Activated B cell treated with CpG ODN at 0.5 μM for 24 hours (primary cell): ENCODE results near the gene GRIN1. TPM values are rescaled to one million over a fixed set of nuclear protein-coding genes. Genes with fewer than 3 reads are reported as not detected.
"Not testable (repeated sequence)": the region's sequence is repeated elsewhere in the genome, so short reads cannot be mapped to it uniquely, and the experiment has no call there.

Source experiments
- ATAC-seq: fragments of 200-7000 bp; cut with Tn5 transposase; one replicate; pipeline ENCODE4 v1.10.0; 2021; ENCODE audit warnings: low read depth, mild to moderate bottlenecking, moderate library complexity
- CTCF ChIA-PET: fragments of 350-600 bp; sonication (Branson Sonifier 250); formaldehyde crosslinking; loops from one replicate; lab custom pipeline; 2021; ENCODE audit warnings: antibody characterized with exemption; lab: Charles Lee
- POLR2A ChIA-PET: fragments of 350-600 bp; sonication (Branson Sonifier 250); formaldehyde crosslinking; loops from one replicate; lab custom pipeline; 2021; ENCODE audit warnings: antibody characterized with exemption; lab: Charles Lee
- DNase-seq: peaks from one replicate; pipeline ENCODE4 v3.0.0; 2022
- H3K27ac Mint-ChIP-seq: one replicate; pipeline ENCODE4 v1.8.0; 2020; ENCODE audit warnings: mixed read lengths
- H3K27me3 Mint-ChIP-seq: one replicate; pipeline ENCODE4 v1.8.0; 2021; ENCODE audit warnings: mixed read lengths
- H3K36me3 Mint-ChIP-seq: one replicate; pipeline ENCODE4 v1.8.0; 2021; ENCODE audit warnings: low read depth, mixed read lengths
- H3K4me1 Mint-ChIP-seq: one replicate; pipeline ENCODE4 v1.8.0; 2021; ENCODE audit warnings: mixed read lengths
- H3K4me3 Mint-ChIP-seq: one replicate; pipeline ENCODE4 v1.8.0; 2020; ENCODE audit warnings: mild to moderate bottlenecking, mixed read lengths
- H3K9me3 Mint-ChIP-seq: one replicate; pipeline ENCODE4 v1.8.0; 2020; ENCODE audit warnings: mixed read lengths
- intact Hi-C: fragments of 100-400 bp; cut with micrococcal nuclease; formaldehyde crosslinking; loops from one replicate; pipeline ENCODE4 v1.15.1; 2024
- total RNA-seq: library from RNA; stranded (reverse); gene quantifications from 2 replicates; pipeline ENCODE4 v1.2.3, GENCODE V29; 2022
- TF ChIP-seq, protein P1 (sequence below): fragments of 200-600 bp; IDR thresholded peaks from one replicate; pipeline ENCODE4 v1.8.0; 2022; ENCODE audit warnings: antibody characterized with exemption, mild to moderate bottlenecking

Gene GRIN1
- total RNA-seq, 1 donor from 2014 or later = 0.22 TPM

DNA sequence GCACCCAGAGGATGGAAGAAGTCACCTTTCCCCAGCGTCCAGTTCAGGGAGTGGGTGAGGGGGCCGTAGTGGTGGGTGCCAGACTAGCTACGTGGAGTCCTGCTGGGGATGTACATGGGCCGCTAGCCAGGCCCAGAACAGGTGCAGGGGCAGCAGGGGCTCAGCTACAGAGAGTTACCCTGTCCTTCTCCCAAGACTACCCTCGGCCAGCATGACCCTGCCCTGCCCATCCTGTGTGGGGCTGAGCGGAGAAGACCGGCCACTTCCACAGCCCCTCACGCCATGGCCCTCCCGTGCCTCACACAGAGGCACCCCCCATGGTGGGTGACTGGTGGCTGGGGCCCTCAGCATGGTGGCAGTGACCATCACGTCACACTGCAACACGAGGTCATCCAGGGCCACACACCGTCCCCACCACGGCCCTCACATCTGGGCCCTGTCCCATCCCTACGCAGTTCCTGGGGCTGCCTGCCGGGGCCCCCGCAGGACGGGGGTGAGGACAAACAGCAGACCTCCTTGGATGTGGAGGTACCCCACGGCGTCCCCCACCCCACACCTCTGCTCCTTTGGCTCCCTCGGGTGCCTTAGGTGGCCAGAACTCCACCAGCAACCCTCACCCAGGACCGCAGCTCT is 23.4 kb upstream of the GRIN1 start:
- Mint-ChIP-seq H3K4me3 (peak overlapping the region; percentile 64), H3K36me3 (peaks cover 11% of the 10 kb centered on the region), H3K9me3 (no peaks in the 10 kb centered on the region), H3K27me3 (no peaks in the 10 kb centered on the region), H3K27ac (no peak overlapping the region), H3K4me1 (peaks cover 26% of the 10 kb centered on the region)
- DNase-seq (no peak), ATAC-seq (no peak)
- CTCF ChIA-PET = interaction anchor here (1.0 to 1.4 kb wide), 2 partner anchors 69 to 111 kb away, joined by 3 to 4 read pairs; partner anchors contain the start of gene RNF224
- TF ChIP-seq, protein P1, sequence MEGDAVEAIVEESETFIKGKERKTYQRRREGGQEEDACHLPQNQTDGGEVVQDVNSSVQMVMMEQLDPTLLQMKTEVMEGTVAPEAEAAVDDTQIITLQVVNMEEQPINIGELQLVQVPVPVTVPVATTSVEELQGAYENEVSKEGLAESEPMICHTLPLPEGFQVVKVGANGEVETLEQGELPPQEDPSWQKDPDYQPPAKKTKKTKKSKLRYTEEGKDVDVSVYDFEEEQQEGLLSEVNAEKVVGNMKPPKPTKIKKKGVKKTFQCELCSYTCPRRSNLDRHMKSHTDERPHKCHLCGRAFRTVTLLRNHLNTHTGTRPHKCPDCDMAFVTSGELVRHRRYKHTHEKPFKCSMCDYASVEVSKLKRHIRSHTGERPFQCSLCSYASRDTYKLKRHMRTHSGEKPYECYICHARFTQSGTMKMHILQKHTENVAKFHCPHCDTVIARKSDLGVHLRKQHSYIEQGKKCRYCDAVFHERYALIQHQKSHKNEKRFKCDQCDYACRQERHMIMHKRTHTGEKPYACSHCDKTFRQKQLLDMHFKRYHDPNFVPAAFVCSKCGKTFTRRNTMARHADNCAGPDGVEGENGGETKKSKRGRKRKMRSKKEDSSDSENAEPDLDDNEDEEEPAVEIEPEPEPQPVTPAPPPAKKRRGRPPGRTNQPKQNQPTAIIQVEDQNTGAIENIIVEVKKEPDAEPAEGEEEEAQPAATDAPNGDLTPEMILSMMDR = no peak
- intact Hi-C loops = no loop called here
- POLR2A ChIA-PET = interaction anchor here (0.6 to 3.6 kb wide), 9 partner anchors 12 to 125 kb away, joined by 3 to 22 read pairs (median 3); partner anchors contain the start of genes MAN1B1, RNF208 and TUBB4B

DNA sequence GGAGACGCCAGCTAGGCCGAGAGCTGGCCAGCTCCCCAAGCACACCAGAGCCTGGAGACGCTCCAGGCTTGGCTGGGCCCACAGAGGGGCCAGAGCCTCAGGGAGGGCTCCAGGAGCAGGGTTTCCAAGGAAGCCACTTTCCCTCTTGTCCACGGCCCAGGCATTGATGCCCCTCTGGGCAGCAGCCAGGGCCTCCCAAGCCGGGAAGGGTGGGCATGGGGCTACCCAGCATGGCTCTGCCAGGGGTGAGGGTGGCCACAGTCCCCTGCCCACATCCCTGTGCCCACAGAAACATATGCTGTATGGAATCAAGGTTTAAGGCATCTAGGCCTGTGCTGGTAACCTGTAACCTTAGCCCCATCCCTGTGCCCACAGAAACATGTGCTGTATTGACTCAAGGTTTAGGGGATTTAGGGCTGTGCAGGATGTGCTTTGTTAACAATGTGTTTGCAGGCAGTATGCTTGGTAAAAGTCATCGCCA is 22.9 kb upstream of the GRIN1 start:
- CTCF ChIA-PET = interaction anchor here (1.0 to 1.4 kb wide), 2 partner anchors 69 to 111 kb away, joined by 3 to 4 read pairs; partner anchors contain the start of gene RNF224
- H3K9me3 Mint-ChIP-seq = no peaks in the 10 kb centered on the region
- intact Hi-C loops = no loop called here
- H3K4me1 Mint-ChIP-seq = peaks cover 32% of the 10 kb centered on the region
- no peak overlapping the region for H3K4me3 Mint-ChIP-seq
- H3K27ac Mint-ChIP-seq = no peak overlapping the region
- TF ChIP-seq, protein P1 = no peak
- ATAC-seq (no peak), DNase-seq (no peak)
- POLR2A ChIA-PET = interaction anchor here (1.2 to 3.6 kb wide), 4 partner anchors 13 to 124 kb away, joined by 10 to 22 read pairs (median 14); partner anchors contain the start of genes MAN1B1, RNF208 and TUBB4B
- H3K36me3 Mint-ChIP-seq = peaks cover 8% of the 10 kb centered on the region
- no peaks in the 10 kb centered on the region for H3K27me3 Mint-ChIP-seq

DNA sequence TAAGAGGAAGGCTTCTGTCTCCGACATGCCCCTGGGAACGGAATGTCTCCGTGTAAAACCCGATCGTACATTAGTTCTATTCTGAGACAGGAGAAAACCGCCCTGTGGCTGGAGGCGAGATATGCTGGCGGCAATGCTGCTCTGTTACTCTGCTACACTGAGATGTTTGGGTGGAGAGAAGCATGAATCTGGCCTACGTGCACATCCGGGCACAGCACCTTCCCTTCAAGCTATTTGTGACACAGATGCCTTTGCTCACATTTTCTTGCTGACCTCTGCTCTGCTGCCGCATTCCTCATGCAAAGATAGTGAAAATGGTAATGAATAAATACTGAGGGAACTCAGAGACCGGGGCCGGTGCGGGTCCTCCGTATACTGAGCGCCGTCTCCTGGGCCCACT is 22.2 kb upstream of the GRIN1 start:
- DNase-seq = no peak
- ChIA-PET CTCF (interaction anchor here (2.4 kb wide), 1 partner anchor 110 kb away, joined by 11 read pairs; the partner anchor contains the start of gene RNF224), POLR2A (interaction anchor here (2.2 to 3.6 kb wide), 2 partner anchors 124 kb away, joined by 9 to 22 read pairs; partner anchors contain the start of gene TUBB4B)
- intact Hi-C loops = no loop called here
- H3K27ac Mint-ChIP-seq = no peak overlapping the region
- no peak for ATAC-seq
- no peaks in the 10 kb centered on the region for H3K9me3 Mint-ChIP-seq
- TF ChIP-seq, protein P1 = no peak
- H3K36me3 Mint-ChIP-seq = peaks cover 5% of the 10 kb centered on the region
- no peak overlapping the region for H3K4me3 Mint-ChIP-seq
- H3K27me3 Mint-ChIP-seq = no peaks in the 10 kb centered on the region
- peaks cover 35% of the 10 kb centered on the region for H3K4me1 Mint-ChIP-seq

DNA sequence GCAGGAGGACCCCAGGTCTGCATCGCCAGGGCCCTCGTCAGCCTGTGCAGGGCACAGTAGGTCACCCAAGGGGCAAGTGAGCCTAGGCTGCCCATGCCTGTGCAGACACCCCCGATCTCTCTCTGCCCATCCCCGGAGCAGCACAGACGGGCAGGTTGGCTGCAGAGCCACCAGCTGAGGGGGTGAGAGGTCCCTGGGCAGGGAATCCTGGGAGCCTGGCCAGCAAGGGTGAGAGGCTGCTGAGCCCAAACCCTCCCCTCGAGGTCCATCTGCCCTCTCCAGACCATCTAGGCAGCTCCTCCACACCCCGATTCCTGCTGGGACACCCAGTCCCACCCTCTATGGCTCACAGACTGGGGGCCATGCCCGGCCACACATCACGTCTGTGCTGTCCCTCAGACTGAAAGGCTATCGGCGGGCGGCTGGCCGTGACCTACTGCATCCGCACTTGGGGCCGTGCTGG is 21.7 kb upstream of the GRIN1 start:
- TF ChIP-seq, protein P1 = no peak
- Mint-ChIP-seq H3K4me1 (peaks cover 41% of the 10 kb centered on the region), H3K9me3 (no peaks in the 10 kb centered on the region), H3K27me3 (no peaks in the 10 kb centered on the region), H3K4me3 (no peak overlapping the region), H3K36me3 (peaks cover 5% of the 10 kb centered on the region), H3K27ac (no peak overlapping the region)
- intact Hi-C loops = no loop called here
- ChIA-PET CTCF (interaction anchor here (1.6 to 2.4 kb wide), 3 partner anchors 22 to 119 kb away, joined by 5 to 11 read pairs (median 8); partner anchors contain the start of gene RNF224), POLR2A (interaction anchor here (1.6 to 2.2 kb wide), 3 partner anchors 12 to 123 kb away, joined by 3 to 9 read pairs (median 9); partner anchors contain the start of gene TUBB4B)
- ATAC-seq (no peak), DNase-seq (no peak)

DNA sequence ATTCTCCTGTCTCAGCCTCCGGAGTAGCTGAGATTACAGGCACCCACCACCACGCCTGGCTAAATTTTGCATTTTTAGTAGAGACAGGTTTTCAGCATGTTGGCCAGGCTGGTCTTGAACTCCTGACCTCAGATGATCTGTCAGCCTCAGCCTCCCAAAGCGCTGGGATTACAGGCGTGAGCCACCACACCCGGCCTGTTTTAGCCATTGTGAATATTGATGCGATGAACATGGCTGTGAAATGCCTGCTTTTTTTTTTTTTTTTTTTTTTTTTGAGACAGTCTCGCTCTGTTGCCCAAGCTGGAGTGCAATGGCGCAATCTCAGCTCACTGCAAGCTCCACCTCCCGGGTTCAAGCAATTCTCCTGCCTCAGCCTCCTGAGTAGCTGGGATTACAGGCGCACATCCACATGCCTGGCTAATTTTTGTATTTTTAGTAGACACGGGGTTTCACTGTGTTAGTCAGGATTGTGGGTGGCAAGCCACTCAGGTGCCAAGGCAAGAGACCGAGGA is 20.8 kb upstream of the GRIN1 start:
- H3K4me3 Mint-ChIP-seq, DNase-seq, ATAC-seq, H3K36me3 Mint-ChIP-seq, H3K27ac Mint-ChIP-seq, H3K9me3 Mint-ChIP-seq, H3K27me3 Mint-ChIP-seq: not testable (repeated sequence)
- POLR2A ChIA-PET = interaction anchor here (0.7 to 2.2 kb wide), 9 partner anchors 11 to 433 kb away, joined by 3 to 9 read pairs (median 4); partner anchors contain the start of genes MAN1B1, NRARP, RNF224 and TUBB4B
- peaks cover 44% of the 10 kb centered on the region for H3K4me1 Mint-ChIP-seq
- intact Hi-C loops = loop anchor here (1.0 to 2.0 kb wide), 7 partner anchors 11 to 118 kb away; partner anchors contain the start of genes ANAPC2, MAN1B1, RNF224 and SSNA1
- CTCF ChIA-PET = interaction anchor here (0.9 to 2.4 kb wide), 6 partner anchors 11 to 118 kb away, joined by 3 to 11 read pairs (median 4); partner anchors contain the start of genes MAN1B1 and RNF224

DNA sequence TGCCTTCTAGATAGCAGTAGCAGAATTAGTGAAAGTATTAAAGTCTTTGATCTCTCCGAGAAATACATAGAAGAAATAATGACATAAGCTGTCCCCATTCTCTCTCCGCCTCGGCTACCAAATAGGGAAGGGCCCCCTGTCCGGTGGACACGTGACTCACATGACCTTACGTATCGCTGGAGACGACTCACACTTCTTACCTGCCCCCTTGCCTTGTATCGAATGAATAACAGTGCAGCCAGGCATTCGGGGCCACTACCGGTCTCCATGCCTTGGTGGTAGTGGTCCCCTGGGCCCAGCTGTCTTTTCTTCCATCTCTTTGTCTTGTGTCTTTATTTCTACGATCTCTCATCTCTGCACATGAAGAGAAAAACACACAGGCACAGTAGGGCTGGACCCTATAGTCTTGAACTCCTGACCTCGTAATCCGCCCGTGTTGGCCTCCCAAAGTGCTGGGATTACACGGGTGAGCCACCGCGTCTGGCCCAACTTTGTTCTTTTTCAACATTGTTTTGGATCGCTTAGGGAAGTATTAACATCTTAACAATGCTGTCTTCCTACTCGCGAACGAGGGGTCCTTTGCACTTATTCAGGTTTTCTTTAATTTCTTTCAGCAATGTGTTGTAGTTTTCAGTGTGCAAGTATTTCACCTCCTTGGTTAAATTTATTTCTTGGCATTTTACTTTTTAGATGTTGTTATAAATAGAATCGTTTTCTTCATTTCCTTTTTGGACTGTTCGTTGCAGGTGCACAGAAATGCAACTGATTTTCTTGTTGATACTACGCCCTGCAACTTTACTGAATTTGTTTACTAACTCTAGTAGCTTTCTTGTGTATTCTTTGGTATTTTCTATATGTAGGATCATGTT is 16.8 kb upstream of the GRIN1 start:
- POLR2A ChIA-PET = interaction anchor here (0.7 to 1.8 kb wide), 10 partner anchors 29 to 155 kb away, joined by 3 to 29 read pairs (median 5); partner anchors contain the start of genes MAN1B1, RNF224, SAPCD2 and SSNA1
- intact Hi-C loops = loop anchor here (10.0 kb wide), 1 partner anchor 77 kb away; the partner anchor contains the start of gene NPDC1
- ATAC-seq = peak; percentile 64

More for the DNA sequence above, 16.8 kb upstream of the GRIN1 start:
- CTCF ChIA-PET = interaction anchor here (1.2 to 2.7 kb wide), 2 partner anchors 105 kb away, joined by 5 to 10 read pairs; partner anchors contain the start of gene RNF224
- not testable (repeated sequence) for H3K27me3 Mint-ChIP-seq, H3K9me3 Mint-ChIP-seq, H3K36me3 Mint-ChIP-seq, DNase-seq
- peaks cover 59% of the 10 kb centered on the region for H3K4me1 Mint-ChIP-seq
- peak overlapping the region; percentile 88 for H3K27ac Mint-ChIP-seq
- peak overlapping the region; percentile 69 for H3K4me3 Mint-ChIP-seq
